HEK293 (cell line): Measurements from ENCODE around the gene POGLUT2.

Experiments used
- BCL11A ChIP-seq: fragments of 450-650 bp; formaldehyde crosslinking; IDR thresholded peaks from 2 replicates; pipeline ENCODE4 v1.5.1; 2016; ENCODE audit warnings: low read depth, missing biosample characterization, missing genetic modification characterization
- BCL11B ChIP-seq: fragments of 450-650 bp; formaldehyde crosslinking; IDR thresholded peaks from 2 replicates; pipeline ENCODE4 v1.5.1; 2016; ENCODE audit warnings: low read depth, missing biosample characterization, missing genetic modification characterization
- GLIS1 ChIP-seq: fragments of 450-650 bp; formaldehyde crosslinking; IDR thresholded peaks from 2 replicates; pipeline ENCODE4 v1.5.1; 2016; ENCODE audit warnings: missing biosample characterization, missing genetic modification characterization
- KLF16 ChIP-seq: fragments of 450-650 bp; formaldehyde crosslinking; IDR thresholded peaks from 2 replicates; pipeline ENCODE4 v1.5.1; 2017; ENCODE audit warnings: missing biosample characterization, missing genetic modification characterization
- REPIN1 ChIP-seq: fragments of 450-650 bp; formaldehyde crosslinking; IDR thresholded peaks from 2 replicates; pipeline ENCODE4 v1.5.1; 2017; ENCODE audit warnings: missing biosample characterization, missing genetic modification characterization, low read depth
- SP3 ChIP-seq: fragments of 450-650 bp; formaldehyde crosslinking; IDR thresholded peaks from 2 replicates; pipeline ENCODE4 v1.5.1; 2016; ENCODE audit warnings: missing biosample characterization, missing genetic modification characterization
- SP7 ChIP-seq: fragments of 450-650 bp; formaldehyde crosslinking; IDR thresholded peaks from 2 replicates; pipeline ENCODE4 v1.5.1; 2016; ENCODE audit warnings: missing biosample characterization, missing genetic modification characterization
- TCF7L2 ChIP-seq: IDR thresholded peaks from 2 replicates; pipeline ENCODE4 v1.6.1; 2011; ENCODE audit warnings: low read depth, mild to moderate bottlenecking, inconsistent platforms, low read length, moderate library complexity, borderline replicate concordance
- TRIM28 ChIP-seq: IDR thresholded peaks from 2 replicates; pipeline ENCODE4 v1.6.1; 2011; ENCODE audit warnings: low read length, control low read depth, borderline replicate concordance
- ZFP3 ChIP-seq: fragments of 450-650 bp; formaldehyde crosslinking; IDR thresholded peaks from 2 replicates; pipeline ENCODE4 v1.5.1; 2016; ENCODE audit warnings: low read depth, missing biosample characterization, missing genetic modification characterization
- ZFP41 ChIP-seq: fragments of 450-650 bp; formaldehyde crosslinking; IDR thresholded peaks from 2 replicates; pipeline ENCODE4 v1.5.1; 2016; ENCODE audit warnings: missing biosample characterization, missing genetic modification characterization, borderline replicate concordance
- ZFP69B ChIP-seq: fragments of 450-650 bp; formaldehyde crosslinking; IDR thresholded peaks from 2 replicates; pipeline ENCODE4 v1.5.1; 2016; ENCODE audit warnings: missing biosample characterization, missing genetic modification characterization
- ZNF132 ChIP-seq: fragments of 450-650 bp; formaldehyde crosslinking; IDR thresholded peaks from 2 replicates; pipeline ENCODE4 v1.5.1; 2017; ENCODE audit warnings: missing biosample characterization, missing genetic modification characterization, borderline replicate concordance
- ZNF155 ChIP-seq: fragments of 450-650 bp; formaldehyde crosslinking; IDR thresholded peaks from 2 replicates; pipeline ENCODE4 v1.5.1; 2016; ENCODE audit warnings: missing biosample characterization, missing genetic modification characterization
- ZNF174 ChIP-seq: fragments of 450-650 bp; formaldehyde crosslinking; IDR thresholded peaks from 2 replicates; pipeline ENCODE4 v1.5.0; 2017; ENCODE audit warnings: missing biosample characterization, mild to moderate bottlenecking, missing genetic modification characterization
- ZNF23 ChIP-seq: fragments of 450-650 bp; formaldehyde crosslinking; IDR thresholded peaks from 2 replicates; pipeline ENCODE4 v1.5.1; 2016; ENCODE audit warnings: missing biosample characterization, missing genetic modification characterization, borderline replicate concordance
- ZNF266 ChIP-seq: fragments of 450-650 bp; formaldehyde crosslinking; IDR thresholded peaks from 2 replicates; pipeline ENCODE4 v1.5.1; 2016; ENCODE audit warnings: missing biosample characterization, missing genetic modification characterization, low read depth
- ZNF335 ChIP-seq: fragments of 450-650 bp; formaldehyde crosslinking; conservative IDR thresholded peaks from 2 replicates; pipeline ENCODE4 v1.5.1; 2016; ENCODE audit warnings: missing biosample characterization, missing genetic modification characterization
- ZNF354C ChIP-seq: fragments of 450-650 bp; formaldehyde crosslinking; IDR thresholded peaks from 2 replicates; pipeline ENCODE4 v1.5.1; 2016; ENCODE audit warnings: missing biosample characterization, missing genetic modification characterization, low read depth, borderline replicate concordance
- ZNF394 ChIP-seq: fragments of 450-650 bp; formaldehyde crosslinking; IDR thresholded peaks from 2 replicates; pipeline ENCODE4 v1.5.1; 2016; ENCODE audit warnings: missing biosample characterization, missing genetic modification characterization, mild to moderate bottlenecking, moderate library complexity, borderline replicate concordance
- ZNF404 ChIP-seq: fragments of 450-650 bp; formaldehyde crosslinking; IDR thresholded peaks from 2 replicates; pipeline ENCODE4 v1.5.1; 2017; ENCODE audit warnings: missing biosample characterization, missing genetic modification characterization
- ZNF473 ChIP-seq: fragments of 450-650 bp; formaldehyde crosslinking; IDR thresholded peaks from 2 replicates; pipeline ENCODE4 v1.5.1; 2017; ENCODE audit warnings: missing biosample characterization, missing genetic modification characterization
- ZNF561 ChIP-seq: fragments of 450-650 bp; IDR thresholded peaks from 2 replicates; pipeline ENCODE4 v1.5.1; 2018; ENCODE audit warnings: missing biosample characterization, missing genetic modification characterization, borderline replicate concordance
- ZNF585B ChIP-seq: fragments of 450-650 bp; formaldehyde crosslinking; IDR thresholded peaks from 2 replicates; pipeline ENCODE4 v1.5.1; 2016; ENCODE audit warnings: missing biosample characterization, missing genetic modification characterization
- ZNF623 ChIP-seq: fragments of 450-650 bp; formaldehyde crosslinking; IDR thresholded peaks from 2 replicates; pipeline ENCODE4 v1.5.1; 2016; ENCODE audit warnings: missing biosample characterization, missing genetic modification characterization
- ZNF664 ChIP-seq: fragments of 450-650 bp; formaldehyde crosslinking; IDR thresholded peaks from 2 replicates; pipeline ENCODE4 v1.5.1; 2016; ENCODE audit warnings: missing biosample characterization, missing genetic modification characterization
- ZNF677 ChIP-seq: fragments of 450-650 bp; IDR thresholded peaks from 2 replicates; pipeline ENCODE4 v1.5.0; 2018; ENCODE audit warnings: missing biosample characterization, mild to moderate bottlenecking, missing genetic modification characterization, moderate library complexity
- ZNF792 ChIP-seq: fragments of 450-650 bp; formaldehyde crosslinking; IDR thresholded peaks from 2 replicates; pipeline ENCODE4 v1.5.1; 2016; ENCODE audit warnings: missing biosample characterization, missing genetic modification characterization
- TF ChIP-seq, protein P1 (sequence below): sonication (generic); formaldehyde crosslinking; IDR thresholded peaks from 2 replicates; pipeline ENCODE4 v1.8.1; 2022; ENCODE audit warnings: mild to moderate bottlenecking, moderate library complexity, missing genetic modification reagents
- TF ChIP-seq, protein P2 (sequence below): fragments of 450-650 bp; formaldehyde crosslinking; IDR thresholded peaks from 2 replicates; pipeline ENCODE4 v1.5.1; 2016; ENCODE audit warnings: missing biosample characterization, missing genetic modification characterization, borderline replicate concordance
- TF ChIP-seq, protein P3 (sequence below): IDR thresholded peaks from 2 replicates; pipeline ENCODE4 v1.6.1; 2011; ENCODE audit warnings: mild to moderate bottlenecking, low read depth, low read length, borderline replicate concordance
- TF ChIP-seq, protein P4 (sequence below): fragments of 450-650 bp; formaldehyde crosslinking; IDR thresholded peaks from 2 replicates; pipeline ENCODE4 v1.5.1; 2017; ENCODE audit warnings: missing biosample characterization, missing genetic modification characterization
- TF ChIP-seq, protein P5 (sequence below): fragments of 450-650 bp; formaldehyde crosslinking; IDR thresholded peaks from 2 replicates; pipeline ENCODE4 v1.5.1; 2016; ENCODE audit warnings: missing biosample characterization, missing genetic modification characterization

Gene POGLUT2

DNA sequence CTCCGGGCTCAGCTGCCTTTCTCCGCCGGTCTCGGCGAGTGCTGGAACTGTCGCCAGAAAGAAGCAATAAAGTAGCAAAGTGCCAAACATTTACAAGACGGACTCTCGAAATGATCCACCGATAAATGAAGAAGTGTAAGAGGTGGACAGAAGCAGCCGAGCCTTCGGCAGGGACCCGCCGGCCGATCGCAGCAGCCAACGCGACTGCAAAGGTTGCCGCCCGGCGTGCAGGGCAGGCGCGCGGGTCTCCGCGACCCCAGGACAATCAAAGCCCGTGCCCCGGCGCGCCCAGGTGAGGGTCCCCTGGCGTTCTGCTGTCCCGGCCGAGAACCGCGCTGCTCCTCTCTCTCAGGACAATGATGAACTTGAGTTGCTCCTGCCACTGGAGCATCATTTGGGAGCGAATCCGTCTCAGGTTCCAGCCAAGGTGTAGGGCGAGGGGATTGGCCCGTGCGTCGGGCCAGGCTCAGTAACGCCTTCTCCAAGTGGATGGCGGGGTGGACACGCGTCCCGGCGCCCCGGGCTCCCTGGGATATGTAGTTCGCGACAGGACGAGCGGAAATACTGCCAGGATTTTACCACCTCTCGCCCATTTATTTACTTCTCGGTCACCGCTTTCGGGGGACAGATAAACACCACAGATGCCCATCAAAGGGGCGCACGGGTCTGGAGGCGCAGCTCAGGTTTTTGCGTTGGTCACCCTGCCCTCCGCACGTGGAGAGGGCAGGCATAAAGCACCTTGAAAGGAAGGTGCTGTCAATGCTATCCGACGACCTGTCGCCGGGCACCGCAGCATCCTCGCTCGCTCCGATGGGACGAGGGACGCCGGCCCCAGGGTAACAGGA, at the start of gene POGLUT2, which contains the start of gene BIVM (continued):
- no peak for TF ChIP-seq GLIS1 (tag by site-specific recombination)
- no peak for TF ChIP-seq REPIN1 (tag by site-specific recombination)
- TF ChIP-seq, protein P1, sequence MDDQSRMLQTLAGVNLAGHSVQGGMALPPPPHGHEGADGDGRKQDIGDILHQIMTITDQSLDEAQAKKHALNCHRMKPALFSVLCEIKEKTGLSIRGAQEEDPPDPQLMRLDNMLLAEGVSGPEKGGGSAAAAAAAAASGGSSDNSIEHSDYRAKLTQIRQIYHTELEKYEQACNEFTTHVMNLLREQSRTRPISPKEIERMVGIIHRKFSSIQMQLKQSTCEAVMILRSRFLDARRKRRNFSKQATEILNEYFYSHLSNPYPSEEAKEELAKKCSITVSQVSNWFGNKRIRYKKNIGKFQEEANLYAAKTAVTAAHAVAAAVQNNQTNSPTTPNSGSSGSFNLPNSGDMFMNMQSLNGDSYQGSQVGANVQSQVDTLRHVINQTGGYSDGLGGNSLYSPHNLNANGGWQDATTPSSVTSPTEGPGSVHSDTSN: no peak
- TF ChIP-seq ZNF23 (tag by site-specific recombination): no peak
- no peak for TF ChIP-seq ZNF266
- TF ChIP-seq ZNF394 (tag by site-specific recombination): peak; percentile 84
- TF ChIP-seq ZFP3: no peak
- no peak for TF ChIP-seq ZFP41 (tag by site-specific recombination)
- no peak for TF ChIP-seq ZNF132 (tag by site-specific recombination)
- TF ChIP-seq ZNF404 (tag by site-specific recombination): no peak
- TF ChIP-seq BCL11A (tag by site-specific recombination): no peak
- TF ChIP-seq ZNF585B (tag by site-specific recombination): no peak
- TF ChIP-seq SP3 (tag by site-specific recombination): peak; percentile 51; the same call in 1 of the 2 replicates
- TF ChIP-seq BCL11B (tag by site-specific recombination): no peak
- TF ChIP-seq ZNF623 (tag by site-specific recombination): no peak
- no peak for TF ChIP-seq ZNF354C (tag by site-specific recombination)
- TF ChIP-seq ZNF677: no peak
- peak; percentile 95 for TF ChIP-seq ZNF335
- TF ChIP-seq, protein P2, sequence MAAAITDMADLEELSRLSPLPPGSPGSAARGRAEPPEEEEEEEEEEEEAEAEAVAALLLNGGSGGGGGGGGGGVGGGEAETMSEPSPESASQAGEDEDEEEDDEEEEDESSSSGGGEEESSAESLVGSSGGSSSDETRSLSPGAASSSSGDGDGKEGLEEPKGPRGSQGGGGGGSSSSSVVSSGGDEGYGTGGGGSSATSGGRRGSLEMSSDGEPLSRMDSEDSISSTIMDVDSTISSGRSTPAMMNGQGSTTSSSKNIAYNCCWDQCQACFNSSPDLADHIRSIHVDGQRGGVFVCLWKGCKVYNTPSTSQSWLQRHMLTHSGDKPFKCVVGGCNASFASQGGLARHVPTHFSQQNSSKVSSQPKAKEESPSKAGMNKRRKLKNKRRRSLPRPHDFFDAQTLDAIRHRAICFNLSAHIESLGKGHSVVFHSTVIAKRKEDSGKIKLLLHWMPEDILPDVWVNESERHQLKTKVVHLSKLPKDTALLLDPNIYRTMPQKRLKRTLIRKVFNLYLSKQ (tag by site-specific recombination): no peak
- no peak for TF ChIP-seq ZNF155 (tag by site-specific recombination)
- TF ChIP-seq ZFP69B (tag by site-specific recombination): no peak
- no peak for TF ChIP-seq ZNF174 (tag by site-specific recombination)
- TF ChIP-seq TRIM28: no peak
- no peak for TF ChIP-seq ZNF664 (tag by site-specific recombination)
- TF ChIP-seq, protein P3, sequence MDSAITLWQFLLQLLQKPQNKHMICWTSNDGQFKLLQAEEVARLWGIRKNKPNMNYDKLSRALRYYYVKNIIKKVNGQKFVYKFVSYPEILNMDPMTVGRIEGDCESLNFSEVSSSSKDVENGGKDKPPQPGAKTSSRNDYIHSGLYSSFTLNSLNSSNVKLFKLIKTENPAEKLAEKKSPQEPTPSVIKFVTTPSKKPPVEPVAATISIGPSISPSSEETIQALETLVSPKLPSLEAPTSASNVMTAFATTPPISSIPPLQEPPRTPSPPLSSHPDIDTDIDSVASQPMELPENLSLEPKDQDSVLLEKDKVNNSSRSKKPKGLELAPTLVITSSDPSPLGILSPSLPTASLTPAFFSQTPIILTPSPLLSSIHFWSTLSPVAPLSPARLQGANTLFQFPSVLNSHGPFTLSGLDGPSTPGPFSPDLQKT: no peak
- TF ChIP-seq ZNF792: no peak
- TF ChIP-seq, protein P4, sequence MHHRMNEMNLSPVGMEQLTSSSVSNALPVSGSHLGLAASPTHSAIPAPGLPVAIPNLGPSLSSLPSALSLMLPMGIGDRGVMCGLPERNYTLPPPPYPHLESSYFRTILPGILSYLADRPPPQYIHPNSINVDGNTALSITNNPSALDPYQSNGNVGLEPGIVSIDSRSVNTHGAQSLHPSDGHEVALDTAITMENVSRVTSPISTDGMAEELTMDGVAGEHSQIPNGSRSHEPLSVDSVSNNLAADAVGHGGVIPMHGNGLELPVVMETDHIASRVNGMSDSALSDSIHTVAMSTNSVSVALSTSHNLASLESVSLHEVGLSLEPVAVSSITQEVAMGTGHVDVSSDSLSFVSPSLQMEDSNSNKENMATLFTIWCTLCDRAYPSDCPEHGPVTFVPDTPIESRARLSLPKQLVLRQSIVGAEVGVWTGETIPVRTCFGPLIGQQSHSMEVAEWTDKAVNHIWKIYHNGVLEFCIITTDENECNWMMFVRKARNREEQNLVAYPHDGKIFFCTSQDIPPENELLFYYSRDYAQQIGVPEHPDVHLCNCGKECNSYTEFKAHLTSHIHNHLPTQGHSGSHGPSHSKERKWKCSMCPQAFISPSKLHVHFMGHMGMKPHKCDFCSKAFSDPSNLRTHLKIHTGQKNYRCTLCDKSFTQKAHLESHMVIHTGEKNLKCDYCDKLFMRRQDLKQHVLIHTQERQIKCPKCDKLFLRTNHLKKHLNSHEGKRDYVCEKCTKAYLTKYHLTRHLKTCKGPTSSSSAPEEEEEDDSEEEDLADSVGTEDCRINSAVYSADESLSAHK (tag by site-specific recombination): no peak
- no peak for TF ChIP-seq KLF16 (tag by site-specific recombination)
- peak; percentile 53 for TF ChIP-seq SP7 (tag by site-specific recombination)
- TF ChIP-seq, protein P5, sequence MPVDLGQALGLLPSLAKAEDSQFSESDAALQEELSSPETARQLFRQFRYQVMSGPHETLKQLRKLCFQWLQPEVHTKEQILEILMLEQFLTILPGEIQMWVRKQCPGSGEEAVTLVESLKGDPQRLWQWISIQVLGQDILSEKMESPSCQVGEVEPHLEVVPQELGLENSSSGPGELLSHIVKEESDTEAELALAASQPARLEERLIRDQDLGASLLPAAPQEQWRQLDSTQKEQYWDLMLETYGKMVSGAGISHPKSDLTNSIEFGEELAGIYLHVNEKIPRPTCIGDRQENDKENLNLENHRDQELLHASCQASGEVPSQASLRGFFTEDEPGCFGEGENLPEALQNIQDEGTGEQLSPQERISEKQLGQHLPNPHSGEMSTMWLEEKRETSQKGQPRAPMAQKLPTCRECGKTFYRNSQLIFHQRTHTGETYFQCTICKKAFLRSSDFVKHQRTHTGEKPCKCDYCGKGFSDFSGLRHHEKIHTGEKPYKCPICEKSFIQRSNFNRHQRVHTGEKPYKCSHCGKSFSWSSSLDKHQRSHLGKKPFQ (tag by site-specific recombination): no peak
- TF ChIP-seq ZNF473 (tag by site-specific recombination): no peak
- no peak for TF ChIP-seq ZNF561 (tag by site-specific recombination)
- TF ChIP-seq TCF7L2: no peak
